BLaER1 treated with 17β-estradiol and CSF1 and Interleukin-3, amounts not matched to agents 10 nM and 100 nM (cell line): Measurements from ENCODE around the gene C2CD3.
A peak's percentile ranks its signal among the peaks of the same experiment; 100 is the strongest.

Source experiments
- H3K27ac ChIP-seq, 11 experiments: shearing (Covaris generic); formaldehyde crosslinking; 2 replicates each; pipeline ENCODE4 v1.8.1; 2022
- H3K27me3 ChIP-seq, 11 experiments: shearing (Covaris generic); formaldehyde crosslinking; 2 replicates each; pipeline ENCODE4 v1.8.1; 2022
- H3K36me3 ChIP-seq, 11 experiments: shearing (Covaris generic); formaldehyde crosslinking; 2 replicates each; pipeline ENCODE4 v1.8.1; 2022
- H3K4me1 ChIP-seq, 10 experiments: shearing (Covaris generic); formaldehyde crosslinking; 2 replicates each; pipeline ENCODE4 v1.8.1; 2022
- H3K4me2 ChIP-seq, 11 experiments: shearing (Covaris generic); formaldehyde crosslinking; 2 replicates each; pipeline ENCODE4 v1.8.1; 2022
- H3K4me3 ChIP-seq, 10 experiments: shearing (Covaris generic); formaldehyde crosslinking; 2 replicates each; pipeline ENCODE4 v1.8.1; 2022
- H3K9ac ChIP-seq, 11 experiments: shearing (Covaris generic); formaldehyde crosslinking; 2 replicates each; pipeline ENCODE4 v1.8.1; 2022
- H3K9me3 ChIP-seq, 11 experiments: shearing (Covaris generic); formaldehyde crosslinking; replicated peaks in 1 of 11; 2 replicates each; pipeline ENCODE4 v1.8.1; 2022
- H4K20me1 ChIP-seq, 11 experiments: shearing (Covaris generic); formaldehyde crosslinking; 2 replicates each; pipeline ENCODE4 v1.8.1; 2022
- Cebpa-rat ChIP-seq, 11 experiments: shearing (Covaris generic); IDR thresholded peaks; 2 replicates each; pipeline ENCODE4 v1.8.1; 2022

C2CD3 gene

DNA sequence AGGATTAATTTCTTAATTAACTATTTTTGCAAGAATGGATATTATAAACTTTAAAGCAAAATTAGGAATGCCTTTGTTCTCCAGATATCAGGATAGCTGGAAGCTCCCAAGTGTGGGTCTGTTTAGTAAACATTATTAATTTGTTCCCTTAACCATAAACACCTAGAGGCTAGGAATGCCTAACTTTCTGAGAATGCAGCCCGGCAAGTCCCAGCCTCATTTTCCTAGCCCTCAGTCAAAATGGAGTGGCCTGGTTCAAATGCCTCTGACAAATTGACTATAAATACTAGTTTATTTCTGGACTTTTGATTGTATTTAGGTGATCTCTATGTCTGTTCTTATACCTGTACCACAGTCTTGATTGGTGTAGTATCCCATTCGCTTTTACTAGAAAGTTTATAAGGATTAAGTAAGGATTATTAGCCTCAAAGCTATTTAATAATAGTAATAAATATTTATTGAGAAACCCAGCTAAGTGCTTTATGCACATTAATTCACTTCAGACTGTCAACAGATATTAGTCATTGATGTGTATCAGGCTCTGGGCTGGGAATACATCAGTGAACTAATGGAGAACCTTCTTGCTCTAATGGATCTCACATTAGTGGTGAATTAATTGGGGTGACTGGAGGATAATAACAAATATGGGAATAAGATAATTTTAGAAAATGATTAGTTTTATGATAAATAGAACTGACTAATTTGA is 26.1 kb upstream of the C2CD3 start:
- Histone ChIP-seq H3K27ac (no peak overlapping the region), H3K4me1 (0 out of 20 replicates have a peak, but pooled peaks cover 0 to 6% (median 0%) of the 10 kb centered on the region in 10 experiments), H3K36me3 (peaks cover 24 to 65% (median 50%) of the 10 kb centered on the region in 11 experiments; a peak in 21 of 22 replicates), H3K4me3 (no peak overlapping the region), H3K27me3 (no peaks in the 10 kb centered on the region), H3K9ac (no peak overlapping the region), H3K9me3 (peaks cover 20 to 49% (median 36%) of the 10 kb centered on the region in 11 experiments), H3K4me2 (no peak overlapping the region), H4K20me1 (peaks cover 0 to 9% (median 0%) of the 10 kb centered on the region in 11 experiments; a peak in 2 of 22 replicates)
- no peak for TF ChIP-seq Cebpa-rat (IDR thresholded peaks at IDR 0.05)

DNA sequence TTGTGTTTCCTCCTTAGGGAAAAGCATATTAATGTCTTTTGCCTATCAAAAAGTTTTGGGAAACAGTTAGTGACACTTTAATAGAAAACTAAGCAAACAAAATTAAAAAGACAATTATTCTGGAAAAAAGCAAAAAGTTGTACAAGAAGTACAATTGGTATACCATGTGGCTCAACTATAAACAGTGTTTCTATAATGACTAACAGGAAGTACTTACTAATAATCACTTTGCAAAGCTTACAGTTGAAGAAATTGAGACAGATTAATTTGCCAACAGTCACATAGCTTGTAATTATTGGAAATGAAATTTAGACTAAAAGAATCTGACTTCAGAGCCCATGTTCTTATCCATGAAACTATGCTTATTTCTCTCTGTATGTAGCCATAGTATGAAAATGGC is 25.0 kb upstream of the C2CD3 start:
- Histone ChIP-seq H3K4me3 (no peak overlapping the region), H3K9me3 (peaks cover 20 to 60% (median 47%) of the 10 kb centered on the region in 11 experiments), H3K4me1 (0 out of 20 replicates have a peak, but pooled peaks cover 0 to 6% (median 0%) of the 10 kb centered on the region in 10 experiments), H3K4me2 (no peak overlapping the region), H4K20me1 (peaks cover 0 to 13% (median 0%) of the 10 kb centered on the region in 11 experiments; a peak in 2 of 22 replicates), H3K36me3 (peaks cover 34 to 76% (median 61%) of the 10 kb centered on the region in 11 experiments), H3K27ac (no peak overlapping the region), H3K9ac (no peak overlapping the region), H3K27me3 (no peaks in the 10 kb centered on the region)
- TF ChIP-seq Cebpa-rat (IDR thresholded peaks at IDR 0.05), result no peak

DNA sequence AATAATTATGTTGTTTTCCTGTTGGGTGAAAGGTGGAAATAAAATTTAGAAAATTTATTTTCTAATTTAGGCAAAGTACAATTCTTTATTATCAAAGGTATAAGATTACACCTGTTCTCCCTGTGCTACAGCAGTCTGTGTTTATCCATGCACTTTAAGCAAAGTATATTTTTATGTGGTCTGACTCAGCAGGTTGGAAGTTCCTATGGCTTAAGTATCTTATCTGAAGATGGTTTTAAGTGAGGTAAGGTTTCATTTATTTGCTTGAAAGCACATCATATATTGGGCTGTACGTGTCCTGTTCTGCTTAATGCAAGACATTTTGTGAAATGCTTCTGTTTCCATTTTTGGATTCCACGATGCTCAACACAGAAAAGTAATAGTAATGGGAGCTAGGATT is 14.9 kb upstream of the C2CD3 start:
- H3K4me1 ChIP-seq, result peaks cover 0 to 24% (median 0%) of the 10 kb centered on the region in 10 experiments; a peak in 7 of 20 replicates
- H3K27me3 ChIP-seq, result no peaks in the 10 kb centered on the region
- no peak overlapping the region for H3K4me3 ChIP-seq
- TF ChIP-seq Cebpa-rat (IDR thresholded peaks at IDR 0.05), result no peak
- no peak overlapping the region for H3K9ac ChIP-seq
- peaks cover 26 to 76% (median 41%) of the 10 kb centered on the region in 11 experiments for H3K36me3 ChIP-seq
- H3K27ac ChIP-seq, result no peak overlapping the region
- H3K9me3 ChIP-seq, result peaks cover 0 to 22% (median 16%) of the 10 kb centered on the region in 11 experiments; a peak in 20 of 22 replicates
- H3K4me2 ChIP-seq, result 0 out of 22 replicates have a peak overlapping the region, but pooled peaks of 1 of the 11 experiments have one; percentile 45
- H4K20me1 ChIP-seq, result peaks cover 0 to 55% (median 12%) of the 10 kb centered on the region in 11 experiments; a peak in 9 of 22 replicates

DNA sequence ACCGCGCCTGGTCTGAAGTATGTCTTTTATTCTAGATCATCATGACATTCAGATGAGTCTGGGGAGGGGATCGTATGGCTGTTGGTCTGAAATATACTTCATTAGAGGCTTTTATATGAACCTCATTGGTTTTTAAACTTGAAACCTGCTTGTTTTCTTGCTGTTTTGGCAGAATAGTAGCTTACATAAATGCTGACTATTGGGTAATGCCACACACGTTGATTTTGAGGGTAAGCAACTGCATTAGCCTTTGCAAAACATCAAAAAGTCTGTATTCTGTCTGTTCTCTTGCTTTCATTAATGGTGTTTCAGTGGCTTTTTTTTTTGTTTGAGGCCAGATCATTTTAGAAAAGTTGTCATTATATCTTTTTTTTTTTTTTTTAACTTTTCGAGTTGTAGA is 14.5 kb upstream of the C2CD3 start:
- no peak overlapping the region for H3K4me3 ChIP-seq
- H3K27me3 ChIP-seq, result no peaks in the 10 kb centered on the region
- peaks cover 22 to 75% (median 37%) of the 10 kb centered on the region in 11 experiments for H3K36me3 ChIP-seq
- no peak overlapping the region for H3K9ac ChIP-seq
- TF ChIP-seq Cebpa-rat (IDR thresholded peaks at IDR 0.05), result no peak
- peaks cover 0 to 60% (median 12%) of the 10 kb centered on the region in 11 experiments; a peak in 10 of 22 replicates for H4K20me1 ChIP-seq
- 0 out of 22 replicates have a peak overlapping the region, but pooled peaks of 1 of the 11 experiments have one; percentile 45 for H3K4me2 ChIP-seq
- H3K4me1 ChIP-seq, result peaks cover 0 to 24% (median 0%) of the 10 kb centered on the region in 10 experiments; a peak in 7 of 20 replicates
- H3K9me3 ChIP-seq, result peaks cover 0 to 18% (median 13%) of the 10 kb centered on the region in 11 experiments; a peak in 20 of 22 replicates
- H3K27ac ChIP-seq, result no peak overlapping the region

DNA sequence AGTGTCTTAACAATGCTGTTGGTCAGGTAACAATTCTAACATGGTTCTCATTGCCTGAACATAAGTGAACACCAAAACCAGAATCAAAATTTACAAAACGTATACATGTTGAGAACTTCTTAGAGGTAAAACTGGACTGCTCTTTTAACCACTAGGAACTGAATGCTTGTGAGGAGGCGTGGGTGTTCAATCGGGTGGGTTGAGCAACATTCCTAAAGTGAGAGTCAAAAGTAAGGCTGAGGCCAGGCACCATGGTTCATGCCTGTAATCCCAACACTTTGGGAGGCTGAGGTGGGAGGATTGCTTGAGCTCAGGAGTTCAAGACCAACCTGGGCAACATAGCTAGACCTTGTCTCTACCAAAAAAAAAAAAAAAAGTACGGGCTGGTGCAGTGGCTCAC is 11.8 kb upstream of the C2CD3 start:
- Histone ChIP-seq H3K4me2 (no peak overlapping the region), H3K36me3 (peaks cover 2 to 64% (median 25%) of the 10 kb centered on the region in 11 experiments; a peak in 20 of 22 replicates), H3K9ac (no peak overlapping the region), H3K27me3 (no peaks in the 10 kb centered on the region), H3K27ac (no peak overlapping the region), H3K4me3 (no peak overlapping the region), H4K20me1 (peaks cover 0 to 78% (median 21%) of the 10 kb centered on the region in 11 experiments; a peak in 11 of 22 replicates), H3K4me1 (peaks cover 0 to 32% (median 0%) of the 10 kb centered on the region in 10 experiments; a peak in 7 of 20 replicates), H3K9me3 (peaks cover 0 to 2% (median 0%) of the 10 kb centered on the region in 11 experiments; a peak in 4 of 22 replicates)
- TF ChIP-seq Cebpa-rat (IDR thresholded peaks at IDR 0.05), result no peak

DNA sequence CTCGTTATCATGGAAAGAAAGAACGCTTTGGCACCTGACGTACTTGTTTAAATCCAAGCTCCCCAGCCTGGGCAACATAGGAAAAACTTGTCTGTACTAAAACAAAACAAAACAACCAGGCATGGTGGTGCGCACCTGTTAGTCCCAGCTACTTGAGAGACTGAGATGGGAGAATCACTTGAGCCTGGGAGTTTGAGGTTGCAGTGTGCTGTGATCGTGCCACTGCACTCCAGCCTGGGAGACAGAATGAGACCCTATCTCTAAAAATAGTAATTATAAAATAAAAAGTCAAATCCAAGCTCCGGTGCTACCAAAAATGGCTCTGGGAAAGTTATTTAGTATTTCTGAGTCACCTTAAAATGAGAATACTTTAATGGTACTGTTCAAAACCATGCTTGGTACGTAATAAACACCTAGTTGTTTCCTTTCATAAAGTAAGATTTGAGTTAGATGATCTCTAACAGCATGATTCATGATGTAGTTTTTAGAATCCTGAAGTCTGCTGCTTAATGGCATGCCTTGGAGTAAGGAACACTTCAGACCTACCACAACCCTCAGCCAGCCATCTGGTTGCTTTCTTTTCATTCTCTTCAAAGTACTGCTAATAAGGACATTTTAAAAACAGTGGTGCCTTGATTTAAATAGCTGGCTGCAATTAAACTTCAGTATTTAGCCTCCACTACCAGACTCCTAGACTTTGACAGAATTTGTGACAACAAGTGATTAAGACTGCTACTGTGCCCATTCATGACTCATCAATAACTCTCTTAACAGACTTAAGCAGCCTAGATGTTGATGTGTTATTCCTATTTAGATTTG is 8.6 kb upstream of the C2CD3 start:
- no peak overlapping the region for H3K4me3 ChIP-seq
- H3K9me3 ChIP-seq, result no peaks in the 10 kb centered on the region
- TF ChIP-seq Cebpa-rat (IDR thresholded peaks at IDR 0.05), result no peak
- H3K4me2 ChIP-seq, result no peak overlapping the region
- no peak overlapping the region for H3K9ac ChIP-seq
- peaks cover 3 to 71% (median 34%) of the 10 kb centered on the region in 11 experiments; a peak in 20 of 22 replicates for H3K36me3 ChIP-seq
- H4K20me1 ChIP-seq, result peaks cover 0 to 74% (median 19%) of the 10 kb centered on the region in 11 experiments; a peak in 11 of 22 replicates
- no peaks in the 10 kb centered on the region for H3K27me3 ChIP-seq
- no peak overlapping the region for H3K27ac ChIP-seq
- peaks cover 0 to 11% (median 0%) of the 10 kb centered on the region in 10 experiments; a peak in 3 of 20 replicates for H3K4me1 ChIP-seq

DNA sequence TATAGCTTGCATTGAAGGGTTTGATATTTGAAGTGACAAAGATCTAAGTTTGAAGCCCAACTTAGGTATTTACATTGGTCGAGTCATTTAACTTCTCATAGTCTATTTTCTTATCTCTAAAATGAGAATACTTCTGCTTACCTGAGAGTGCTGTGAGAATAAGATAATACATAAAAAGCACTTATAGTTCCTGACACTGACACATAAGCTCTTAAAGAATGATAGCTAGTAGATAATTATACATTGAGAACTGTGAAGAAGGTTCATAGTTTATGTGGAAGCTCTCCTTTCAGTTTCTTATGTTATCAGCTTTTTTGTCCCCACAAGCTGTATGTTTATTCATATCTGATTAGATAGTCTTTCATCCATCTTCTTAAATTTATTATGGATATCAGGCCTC is 5.1 kb upstream of the C2CD3 start:
- Histone ChIP-seq H4K20me1 (peaks cover 0 to 74% (median 11%) of the 10 kb centered on the region in 11 experiments; a peak in 11 of 22 replicates), H3K4me1 (peaks cover 13 to 38% (median 24%) of the 10 kb centered on the region in 10 experiments), H3K9ac (no peak overlapping the region), H3K27me3 (no peaks in the 10 kb centered on the region), H3K4me2 (no peak overlapping the region), H3K27ac (no peak overlapping the region), H3K36me3 (peaks cover 3 to 61% (median 31%) of the 10 kb centered on the region in 11 experiments; a peak in 19 of 22 replicates), H3K4me3 (no peak overlapping the region), H3K9me3 (no peaks in the 10 kb centered on the region)
- no peak for TF ChIP-seq Cebpa-rat (IDR thresholded peaks at IDR 0.05)

DNA sequence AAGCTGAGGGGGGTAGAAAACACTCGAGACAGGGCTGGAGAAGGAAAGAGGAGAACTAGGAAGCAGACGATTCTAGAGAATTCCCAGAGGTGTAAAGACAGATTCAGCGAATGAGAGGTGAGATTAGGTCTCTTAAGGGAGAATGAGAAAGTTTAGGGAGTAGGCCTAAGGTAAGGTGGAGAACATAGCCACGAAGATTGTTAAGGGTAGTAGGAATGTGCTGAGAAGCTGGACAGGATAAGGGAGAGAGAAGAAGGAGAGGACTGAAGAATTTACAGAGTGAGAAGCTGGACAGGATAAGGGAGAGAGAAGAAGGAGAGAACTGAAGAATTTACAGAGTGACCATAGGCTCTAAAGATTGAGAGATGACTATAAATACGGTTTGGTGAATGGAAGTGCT is 1.2 kb upstream of the C2CD3 start:
- no peak for TF ChIP-seq Cebpa-rat (IDR thresholded peaks at IDR 0.05)
- Histone ChIP-seq H3K4me2 (peak overlapping the region; percentile 89 to 100 (median 96)), H4K20me1 (peaks cover 0 to 38% (median 0%) of the 10 kb centered on the region in 11 experiments; a peak in 5 of 22 replicates), H3K4me3 (peak overlapping the region; percentile 77 to 95 (median 90)), H3K4me1 (peaks cover 22 to 49% (median 37%) of the 10 kb centered on the region in 10 experiments), H3K9me3 (no peaks in the 10 kb centered on the region), H3K9ac (peak overlapping the region; percentile 71 to 90 (median 85)), H3K36me3 (peaks cover 13 to 52% (median 30%) of the 10 kb centered on the region in 11 experiments), H3K27me3 (no peaks in the 10 kb centered on the region), H3K27ac (peak overlapping the region; percentile 62 to 88 (median 75))
